ENCODE results near the gene MPPE1.

The MPPE1 gene

GRCh38 chr18:11884396-11885030, 23.6 kb downstream of the MPPE1 start:
- no peak for DNase-seq

- DNase-seq, result peak; percentile 69 to 90
These were observed 25.0 kb downstream of the MPPE1 start for GRCh38 chr18:11883153-11883552.

- DNase-seq, result peak in 1 of 2 donors; percentile 13
These were observed 25.5 kb downstream of the MPPE1 start for GRCh38 chr18:11882636-11883035.

GRCh38 chr18:11880586-11881304, 27.4 kb downstream of the MPPE1 start:
- no peak for DNase-seq

- no peak for DNase-seq
These were observed 30.5 kb downstream of the MPPE1 start for GRCh38 chr18:11877497-11878135.

- no peak for DNase-seq
These were observed 33.4 kb downstream of the MPPE1 start for GRCh38 chr18:11874676-11875075.

GRCh38 chr18:11873670-11874340, 34.3 kb downstream of the MPPE1 start:
- DNase-seq, result no peak

- peak; percentile 20 to 42 for DNase-seq
These were observed 35.5 kb downstream of the MPPE1 start for GRCh38 chr18:11872479-11873136.

GRCh38 chr18:11871501-11871900, 36.6 kb downstream of the MPPE1 start:
- DNase-seq, result no peak

GRCh38 chr18:11868230-11868629, 39.9 kb downstream of the MPPE1 start:
- DNase-seq, result no peak

GRCh38 chr18:11866764-11867163, 41.4 kb downstream of the MPPE1 start:
- DNase-seq, result no peak

- no peak for DNase-seq
These were observed 41.8 kb downstream of the MPPE1 start for GRCh38 chr18:11866329-11866728.

GRCh38 chr18:11865071-11865470, 43.0 kb downstream of the MPPE1 start:
- no peak for DNase-seq

GRCh38 chr18:11864471-11864870, 43.6 kb downstream of the MPPE1 start:
- no peak for DNase-seq

GRCh38 chr18:11862468-11863137, 45.5 kb downstream of the MPPE1 start:
- DNase-seq, result no peak

GRCh38 chr18:11861583-11862288, 46.4 kb downstream of the MPPE1 start:
- no peak for DNase-seq

GRCh38 chr18:11860594-11861450, 47.3 kb downstream of the MPPE1 start:
- DNase-seq, result no peak

- peak in 1 of 2 donors; percentile 24 for DNase-seq
These were observed 48.2 kb downstream of the MPPE1 start for GRCh38 chr18:11859903-11860407.

- no peak for DNase-seq
These were observed 48.8 kb downstream of the MPPE1 start for GRCh38 chr18:11859282-11859830.
